Measurements from ENCODE around the gene TMEM132D.
A peak's percentile ranks its signal among the peaks of the same experiment; 100 is the strongest.
"Not testable (repeated sequence)": the region's sequence is repeated elsewhere in the genome, so short reads cannot be mapped to it uniquely, and the experiment has no call there.

TMEM132D gene

GRCh38 chr12:129067491-129067890 is 836.3 kb downstream of the TMEM132D start:
- no peak overlapping the region for H3K4me3 ChIP-seq (ENCODE audit: low read depth, low read length)
- TF ChIP-seq CTCF (IDR thresholded peaks at IDR 0.05; ENCODE audit: low read depth, low read length) = peak; percentile 34
- TF ChIP-seq MYC (IDR thresholded peaks at IDR 0.05; ENCODE audit: low read depth, low read length) = no peak
- no peak for TF ChIP-seq POLR2A (IDR thresholded peaks at IDR 0.05; ENCODE audit: extremely low read depth, insufficient read length)
- peak; percentile 22 for DNase-seq (ENCODE audit: low read depth)

GRCh38 chr12:129064209-129064855 is 839.5 kb downstream of the TMEM132D start:
- no peak overlapping the region for H3K4me3 ChIP-seq (ENCODE audit: low read depth, low read length)
- DNase-seq (ENCODE audit: low read depth) = no peak
- TF ChIP-seq MYC (IDR thresholded peaks at IDR 0.05; ENCODE audit: low read depth, low read length) (no peak), MAX (IDR thresholded peaks at IDR 0.05; ENCODE audit: low read depth, low read length) (no peak), POLR2A (IDR thresholded peaks at IDR 0.05; ENCODE audit: extremely low read depth, insufficient read length) (no peak), CTCF (IDR thresholded peaks at IDR 0.05; ENCODE audit: low read depth, low read length) (no peak)

- no peak overlapping the region for H3K4me3 ChIP-seq (ENCODE audit: low read depth, low read length)
- no peak for DNase-seq (ENCODE audit: low read depth)
- no peak for TF ChIP-seq MYC (IDR thresholded peaks at IDR 0.05; ENCODE audit: low read depth, low read length)
- no peak for TF ChIP-seq CTCF (IDR thresholded peaks at IDR 0.05; ENCODE audit: low read depth, low read length)
- no peak for TF ChIP-seq POLR2A (IDR thresholded peaks at IDR 0.05; ENCODE audit: extremely low read depth, insufficient read length)
- no peak for TF ChIP-seq MAX (IDR thresholded peaks at IDR 0.05; ENCODE audit: low read depth, low read length)
Measured at GRCh38 chr12:129063600-129063999, 840.2 kb downstream of the TMEM132D start.

GRCh38 chr12:129053232-129053631 is 850.6 kb downstream of the TMEM132D start:
- TF ChIP-seq MAX (IDR thresholded peaks at IDR 0.05; ENCODE audit: low read depth, low read length) = no peak
- TF ChIP-seq MYC (IDR thresholded peaks at IDR 0.05; ENCODE audit: low read depth, low read length) = no peak
- no peak for TF ChIP-seq CTCF (IDR thresholded peaks at IDR 0.05; ENCODE audit: low read depth, low read length)
- TF ChIP-seq POLR2A (IDR thresholded peaks at IDR 0.05; ENCODE audit: extremely low read depth, insufficient read length) = no peak
- no peak overlapping the region for H3K4me3 ChIP-seq (ENCODE audit: low read depth, low read length)
- DNase-seq (ENCODE audit: low read depth) = no peak

- no peak for DNase-seq (ENCODE audit: low read depth)
- no peak overlapping the region for H3K4me3 ChIP-seq (ENCODE audit: low read depth, low read length)
- TF ChIP-seq MYC (IDR thresholded peaks at IDR 0.05; ENCODE audit: low read depth, low read length) (no peak), POLR2A (IDR thresholded peaks at IDR 0.05; ENCODE audit: extremely low read depth, insufficient read length) (no peak), MAX (IDR thresholded peaks at IDR 0.05; ENCODE audit: low read depth, low read length) (no peak), CTCF (IDR thresholded peaks at IDR 0.05; ENCODE audit: low read depth, low read length) (no peak)
Measured at GRCh38 chr12:129052373-129052772, 851.5 kb downstream of the TMEM132D start.

GRCh38 chr12:129049917-129050316 is 853.9 kb downstream of the TMEM132D start:
- TF ChIP-seq MAX (IDR thresholded peaks at IDR 0.05; ENCODE audit: low read depth, low read length) (no peak), POLR2A (IDR thresholded peaks at IDR 0.05; ENCODE audit: extremely low read depth, insufficient read length) (no peak), MYC (IDR thresholded peaks at IDR 0.05; ENCODE audit: low read depth, low read length) (no peak), CTCF (IDR thresholded peaks at IDR 0.05; ENCODE audit: low read depth, low read length) (no peak)
- no peak overlapping the region for H3K4me3 ChIP-seq (ENCODE audit: low read depth, low read length)
- DNase-seq (ENCODE audit: low read depth) = peak; percentile 68

- not testable (repeated sequence) for H3K4me3 ChIP-seq (ENCODE audit: low read depth, low read length); DNase-seq (ENCODE audit: low read depth)
Measured at GRCh38 chr12:129043334-129043733, 860.5 kb downstream of the TMEM132D start.
